Head of caudate nucleus (tissue), 42 donors: ENCODE results near the gene RAB10.

ENCODE experiments used
- DNase-seq, 42 donors: peaks; one replicate each; pipeline versions ENCODE4 v3.0.0 to v3.0.0-alpha.2; 2020 to 2021; ENCODE audit warnings: mixed read lengths in 7 of 42
- intact Hi-C: fragments of 100-400 bp; cut with DNase I; formaldehyde crosslinking; loops from one replicate; pipeline ENCODE4 v1.15.0; 2022

Gene RAB10

DNA sequence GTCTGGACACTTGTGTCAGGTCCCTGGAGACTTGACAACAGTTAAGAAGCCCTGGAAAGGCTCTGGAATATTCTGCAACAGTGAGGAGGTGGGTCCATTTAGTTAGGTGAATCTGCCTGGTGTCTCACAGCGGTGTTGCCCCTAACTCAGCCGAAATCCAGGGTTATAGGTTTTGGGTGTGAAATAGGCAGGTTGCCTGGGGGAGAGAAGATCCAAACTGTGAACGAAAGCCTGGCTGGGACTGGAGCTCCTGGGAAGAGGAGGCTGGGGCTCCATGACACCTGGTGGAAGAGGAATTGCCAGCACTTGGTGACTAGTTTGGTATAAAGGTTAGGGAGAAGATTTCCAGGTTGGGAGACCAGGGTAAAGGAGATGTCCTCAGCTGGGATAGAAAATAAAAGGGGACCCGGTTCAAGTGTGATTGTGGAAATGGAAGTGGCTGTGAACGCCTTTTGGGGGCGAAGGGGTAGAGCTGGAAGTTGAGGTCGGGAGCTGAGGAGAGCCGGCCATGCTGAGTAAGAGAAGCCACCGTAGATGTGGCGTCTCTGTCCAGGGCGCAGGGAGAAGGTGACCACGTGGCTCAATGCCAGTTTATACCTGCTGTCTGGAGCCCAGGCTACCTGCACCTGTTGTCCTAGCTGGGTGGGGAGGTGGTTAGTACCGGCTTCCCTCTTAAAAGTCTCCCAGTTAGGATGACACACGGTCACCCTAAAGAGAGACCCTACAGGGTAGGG is 136.0 kb downstream of the RAB10 start:
- peak in 2 of 42 donors; percentile 2 to 37 for DNase-seq
- intact Hi-C loops: loop anchor here (10.0 kb wide), 1 partner anchor 75 kb away; the partner anchor contains the start of genes HADHA and HADHB

GRCh38 chr2:26170795-26171194 is 136.9 kb downstream of the RAB10 start:
- intact Hi-C loops: loop anchor here (10.0 kb wide), 1 partner anchor 74 kb away; the partner anchor contains the start of genes HADHA and HADHB
- DNase-seq: peak in 2 of 42 donors; percentile 18 to 27

DNA sequence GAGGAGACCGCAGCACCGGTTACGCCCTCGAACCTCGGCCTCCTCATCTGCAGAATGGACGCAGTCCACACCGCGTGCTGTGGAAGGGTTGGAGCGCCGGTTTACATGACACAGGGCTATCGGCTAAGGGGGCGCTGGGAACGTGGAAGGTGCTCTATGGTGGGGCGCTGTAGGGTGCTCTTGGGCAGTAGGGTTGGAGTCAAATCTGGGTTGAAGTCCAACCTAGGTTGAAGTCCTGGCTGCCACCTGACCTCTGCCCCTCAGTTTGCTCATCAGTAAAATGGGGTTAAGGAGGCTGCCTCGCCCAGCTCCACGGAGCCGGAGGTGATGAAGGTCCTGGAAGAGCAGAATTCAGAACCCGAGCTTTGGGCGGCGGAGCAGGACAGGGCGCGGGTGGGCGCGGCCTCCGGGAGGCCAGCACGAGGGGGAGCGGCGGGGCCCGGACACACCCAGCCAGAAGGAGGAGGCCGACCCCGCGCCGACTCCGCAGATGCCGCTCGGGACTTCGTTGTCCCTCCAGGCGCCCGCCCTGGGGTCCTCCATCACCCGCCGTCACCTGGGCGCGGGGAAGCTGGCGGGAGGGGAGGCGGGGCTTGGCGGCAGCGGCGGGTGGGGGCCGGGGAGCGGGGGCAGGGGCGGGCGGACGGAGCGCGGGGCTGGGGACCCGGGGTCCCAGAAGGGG is 138.4 kb downstream of the RAB10 start:
- DNase-seq: peak in 2 of 42 donors; percentile 23 to 42
- intact Hi-C loops: loop anchor here (10.0 kb wide), 1 partner anchor 72 kb away; the partner anchor contains the start of genes HADHA and HADHB

- DNase-seq: peak in 2 of 42 donors; percentile 30 to 42
- intact Hi-C loops: loop anchor here (10.0 kb wide), 1 partner anchor 72 kb away; the partner anchor contains the start of genes HADHA and HADHB
These were observed 139.2 kb downstream of the RAB10 start, which contains the start of gene GAREM2 for GRCh38 chr2:26172871-26173775. Gene GAREM2 (plus strand): TSS chr2:26173088. CDS start chr2:26173221, 133 bp downstream.

- intact Hi-C loops: loop anchor here (10.0 kb wide), 1 partner anchor 71 kb away; the partner anchor contains the start of genes HADHA and HADHB
- peak in 34 of 42 donors; percentile 21 to 81 (median 48) for DNase-seq
These were observed 140.0 kb downstream of the RAB10 start for GRCh38 chr2:26173776-26174482.

DNA sequence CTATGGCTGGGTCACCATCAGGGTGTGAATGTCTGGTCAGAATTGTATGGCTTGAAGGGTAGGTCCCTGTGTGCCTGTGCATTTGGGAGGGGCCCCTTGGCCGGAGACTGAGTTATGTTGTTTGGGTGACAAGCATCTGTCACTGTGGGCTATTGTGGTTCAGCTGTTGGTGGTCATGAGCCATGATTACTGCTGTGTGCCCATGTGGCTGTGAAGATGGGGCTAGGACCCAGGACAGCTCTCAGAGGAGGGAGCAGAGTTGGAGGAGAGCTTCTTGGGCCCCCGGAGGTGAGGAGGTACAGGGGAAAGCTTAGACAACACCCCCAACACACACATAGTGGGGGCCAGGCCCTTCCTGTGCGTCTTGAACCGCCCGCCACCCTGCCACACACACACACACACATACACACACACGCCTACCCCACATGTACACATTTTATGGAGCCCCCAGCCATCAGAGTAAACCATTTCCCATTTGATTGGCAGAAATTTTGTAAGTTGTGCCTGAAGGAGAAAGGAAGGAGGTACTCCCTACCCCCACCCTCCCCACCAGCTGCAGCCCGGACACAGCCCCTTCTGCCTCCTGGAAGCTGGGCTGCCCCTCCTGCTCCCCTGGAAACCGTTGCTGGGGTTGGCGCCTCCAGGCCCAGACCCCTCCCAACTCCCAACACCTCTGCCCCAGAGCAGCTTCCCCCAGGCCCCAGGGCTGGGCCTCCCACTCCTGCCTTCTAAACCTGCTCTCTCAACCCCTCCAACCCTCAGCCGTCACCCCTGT is 141.0 kb downstream of the RAB10 start:
- intact Hi-C loops: loop anchor here (10.0 kb wide), 1 partner anchor 70 kb away; the partner anchor contains the start of genes HADHA and HADHB
- peak in 3 of 42 donors; percentile 4 to 40 (median 25) for DNase-seq

- intact Hi-C loops: loop anchor here (10.0 kb wide), 1 partner anchor 69 kb away; the partner anchor contains the start of genes HADHA and HADHB
- DNase-seq: peak in 2 of 42 donors; percentile 30 to 40
These were observed 141.8 kb downstream of the RAB10 start for GRCh38 chr2:26175466-26176278.

DNA sequence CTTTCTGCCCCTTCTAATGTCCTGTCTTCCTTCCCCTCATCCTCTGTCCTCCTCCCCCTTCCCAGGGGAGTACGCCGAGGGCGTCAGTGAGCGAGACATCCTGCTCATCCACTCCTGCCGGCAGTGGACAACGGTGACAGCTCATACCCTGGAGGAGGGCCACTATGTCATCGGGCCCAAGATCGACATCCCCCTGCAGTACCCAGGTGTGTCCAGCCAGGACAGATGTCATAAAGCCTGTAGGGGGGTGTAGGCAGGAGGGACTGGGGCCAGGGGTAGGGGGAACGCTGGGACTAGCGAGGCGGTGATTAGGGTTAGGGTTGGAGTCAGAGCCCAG is 142.4 kb downstream of the RAB10 start:
- peak in 1 of 42 donors; percentile 28 for DNase-seq
- intact Hi-C loops: loop anchor here (10.0 kb wide), 1 partner anchor 69 kb away; the partner anchor contains the start of genes HADHA and HADHB

- DNase-seq: peak in 2 of 42 donors; percentile 25 to 36
- intact Hi-C loops: loop anchor here (10.0 kb wide), 1 partner anchor 68 kb away; the partner anchor contains the start of genes HADHA and HADHB
These were observed 143.2 kb downstream of the RAB10 start for GRCh38 chr2:26177122-26177521.

DNA sequence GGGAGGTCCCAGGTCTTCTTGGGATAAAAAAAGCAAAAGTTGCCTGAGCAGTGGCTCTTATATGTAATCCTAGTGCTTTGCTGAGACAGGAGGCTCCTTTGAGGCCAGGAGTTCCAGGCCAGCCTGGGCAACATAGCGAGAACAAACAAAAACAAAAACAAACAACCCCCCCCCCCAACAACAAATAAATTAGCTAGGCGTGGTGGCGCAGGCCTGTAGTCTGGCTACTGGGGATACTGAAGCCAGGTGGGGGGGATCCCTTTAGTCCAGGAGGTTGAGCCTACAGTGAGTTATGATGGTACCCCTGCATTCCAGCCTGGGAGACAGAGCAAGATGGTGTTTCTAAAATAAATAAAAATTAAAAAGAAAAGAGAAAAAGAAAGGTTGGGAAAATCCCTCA is 144.4 kb downstream of the RAB10 start:
- intact Hi-C loops: loop anchor here (10.0 kb wide), 1 partner anchor 67 kb away; the partner anchor contains the start of genes HADHA and HADHB
- DNase-seq: peak in 2 of 42 donors; percentile 19 to 29

GRCh38 chr2:26178746-26179436 is 145.0 kb downstream of the RAB10 start:
- intact Hi-C loops: loop anchor here (10.0 kb wide), 1 partner anchor 66 kb away; the partner anchor contains the start of genes HADHA and HADHB
- peak in 24 of 42 donors; percentile 28 to 71 (median 40) for DNase-seq

DNA sequence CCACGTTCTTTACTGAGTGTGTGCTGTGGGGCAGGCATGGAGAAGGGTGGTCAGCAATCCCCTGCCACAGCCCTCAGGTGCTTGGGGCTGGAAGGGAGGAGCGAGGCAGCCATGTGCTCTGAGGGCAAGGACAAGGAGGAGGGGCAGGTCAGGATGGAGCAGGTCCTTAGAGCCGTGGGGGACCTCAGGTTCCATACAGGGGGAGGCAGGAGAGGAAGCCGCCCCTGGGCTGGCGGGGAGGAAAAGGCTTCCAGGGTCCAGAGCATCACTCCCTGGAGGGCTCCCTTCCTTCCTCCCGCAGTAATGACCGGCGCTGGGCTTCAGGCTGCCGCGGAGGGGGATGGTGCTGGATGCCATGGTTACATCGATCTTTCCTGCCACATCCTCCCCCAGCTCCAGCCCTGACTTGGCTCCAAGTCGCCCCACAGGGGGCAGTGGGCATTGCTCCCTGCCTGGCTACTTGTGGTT is 145.6 kb downstream of the RAB10 start:
- DNase-seq: peak in 13 of 42 donors; percentile 16 to 68 (median 37)
- intact Hi-C loops: loop anchor here (10.0 kb wide), 1 partner anchor 65 kb away; the partner anchor contains the start of genes HADHA and HADHB

DNA sequence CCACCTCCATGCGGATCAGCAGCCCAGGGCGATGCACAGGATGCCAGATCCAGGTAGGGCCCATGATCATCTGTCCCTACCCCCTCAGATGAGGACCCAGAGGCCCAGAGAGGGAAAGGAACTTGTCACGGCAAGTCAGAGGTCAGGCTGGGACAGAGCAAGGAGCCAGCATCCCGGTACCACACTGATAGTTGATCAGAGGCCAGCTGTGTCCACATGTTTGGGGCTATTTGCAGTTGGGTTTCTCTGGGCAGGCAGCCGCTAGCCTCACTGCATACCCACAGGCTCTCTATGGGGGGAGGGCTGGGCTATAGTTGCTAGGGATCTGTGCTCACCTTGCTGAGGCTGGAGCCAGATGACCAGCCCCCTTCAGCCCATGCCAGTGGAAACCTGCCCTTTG is 148.6 kb downstream of the RAB10 start:
- no peak for DNase-seq
- intact Hi-C loops: no loop called here

DNA sequence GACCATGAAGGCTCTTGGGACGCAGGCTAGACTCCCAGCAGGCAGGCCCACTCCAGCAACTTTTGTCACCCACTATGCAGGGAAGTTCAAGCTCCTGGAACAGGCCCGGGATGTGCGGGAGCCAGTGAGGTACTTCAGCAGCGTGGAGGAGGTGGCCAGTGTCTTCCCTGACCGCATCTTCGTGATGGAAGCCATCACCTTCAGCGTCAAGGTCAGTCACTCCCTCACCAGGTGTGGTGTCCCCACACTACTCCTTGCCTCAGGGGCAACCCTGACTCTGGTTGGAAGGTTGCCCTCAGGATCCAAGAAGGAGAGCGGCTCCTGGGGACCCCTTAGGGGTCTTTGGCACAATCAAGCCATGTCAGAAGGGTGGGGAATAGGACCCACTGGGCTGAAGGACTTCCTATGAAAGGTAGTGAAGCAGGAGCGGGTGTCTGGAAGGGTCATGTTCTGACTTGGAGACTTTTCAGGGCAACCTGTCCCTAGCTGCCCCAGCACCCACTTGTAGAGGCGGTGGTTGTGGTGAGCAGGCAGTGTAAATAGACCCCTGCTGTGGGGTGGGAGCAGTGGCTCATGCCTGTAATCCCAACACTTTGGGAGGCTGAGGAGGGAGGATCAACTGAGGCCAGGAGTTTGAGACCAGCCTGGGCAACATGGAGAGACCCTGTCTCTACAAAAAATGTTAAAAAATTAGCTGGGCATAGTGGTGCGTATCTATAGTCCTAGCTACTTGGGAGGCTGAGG is 149.2 kb downstream of the RAB10 start:
- no peak for DNase-seq
- intact Hi-C loops: no loop called here
